Activated CD4-positive, alpha-beta T cell treated with anti-CD3 and anti-CD28 coated beads, Interleukin-2, amount 50 U/mL, for 48 hours (primary cell): ENCODE results near the gene KCNQ1.
A peak's percentile ranks its signal among the peaks of the same experiment; 100 is the strongest.

Source experiments
- DNase-seq, 2 experiments: peaks; one replicate each; pipeline ENCODE4 v3.0.0-alpha.2; 2020

KCNQ1 gene

DNA sequence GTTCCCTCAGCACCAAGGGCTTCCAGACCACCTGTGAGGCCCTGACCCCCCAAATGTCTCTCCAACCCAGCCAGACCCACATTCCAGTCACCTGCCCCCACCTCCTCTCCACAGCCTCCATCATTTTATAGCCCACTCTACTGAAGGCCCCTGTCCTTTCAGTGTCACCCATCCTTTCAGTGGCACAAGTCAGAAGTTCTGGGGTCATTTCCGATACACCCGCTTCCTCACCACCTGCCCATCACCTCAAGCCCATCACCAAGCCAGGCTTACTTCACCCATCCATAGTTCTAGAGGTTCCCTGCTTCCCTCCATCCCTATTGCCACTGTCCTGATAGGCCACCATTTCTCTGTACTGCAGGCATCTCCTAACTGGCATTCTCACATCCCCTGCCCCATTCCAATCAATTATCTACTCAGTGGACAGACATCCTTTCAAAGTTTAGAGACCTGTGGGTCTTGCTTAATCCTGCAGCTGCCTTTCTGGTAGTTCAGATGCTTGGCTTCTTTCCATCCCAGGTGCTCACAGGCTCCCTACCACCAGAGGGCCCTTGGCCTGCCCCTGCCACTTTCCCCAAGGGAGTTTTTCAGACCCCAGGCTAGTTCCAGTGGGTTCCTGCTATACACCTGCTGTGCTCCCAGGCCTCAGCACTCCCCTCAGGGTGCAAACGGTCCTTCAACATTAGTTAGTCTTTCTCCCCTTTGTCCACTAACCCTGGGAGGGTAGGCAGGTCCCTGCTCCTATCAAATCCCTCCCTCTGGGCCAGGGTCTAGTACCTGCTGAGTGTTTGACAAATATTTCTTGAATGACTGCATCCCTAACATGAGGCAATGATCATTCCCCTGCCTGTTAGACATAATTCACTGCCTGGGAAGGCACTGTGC lies 247.4 kb downstream of the KCNQ1 start:
- no peak for DNase-seq

DNA sequence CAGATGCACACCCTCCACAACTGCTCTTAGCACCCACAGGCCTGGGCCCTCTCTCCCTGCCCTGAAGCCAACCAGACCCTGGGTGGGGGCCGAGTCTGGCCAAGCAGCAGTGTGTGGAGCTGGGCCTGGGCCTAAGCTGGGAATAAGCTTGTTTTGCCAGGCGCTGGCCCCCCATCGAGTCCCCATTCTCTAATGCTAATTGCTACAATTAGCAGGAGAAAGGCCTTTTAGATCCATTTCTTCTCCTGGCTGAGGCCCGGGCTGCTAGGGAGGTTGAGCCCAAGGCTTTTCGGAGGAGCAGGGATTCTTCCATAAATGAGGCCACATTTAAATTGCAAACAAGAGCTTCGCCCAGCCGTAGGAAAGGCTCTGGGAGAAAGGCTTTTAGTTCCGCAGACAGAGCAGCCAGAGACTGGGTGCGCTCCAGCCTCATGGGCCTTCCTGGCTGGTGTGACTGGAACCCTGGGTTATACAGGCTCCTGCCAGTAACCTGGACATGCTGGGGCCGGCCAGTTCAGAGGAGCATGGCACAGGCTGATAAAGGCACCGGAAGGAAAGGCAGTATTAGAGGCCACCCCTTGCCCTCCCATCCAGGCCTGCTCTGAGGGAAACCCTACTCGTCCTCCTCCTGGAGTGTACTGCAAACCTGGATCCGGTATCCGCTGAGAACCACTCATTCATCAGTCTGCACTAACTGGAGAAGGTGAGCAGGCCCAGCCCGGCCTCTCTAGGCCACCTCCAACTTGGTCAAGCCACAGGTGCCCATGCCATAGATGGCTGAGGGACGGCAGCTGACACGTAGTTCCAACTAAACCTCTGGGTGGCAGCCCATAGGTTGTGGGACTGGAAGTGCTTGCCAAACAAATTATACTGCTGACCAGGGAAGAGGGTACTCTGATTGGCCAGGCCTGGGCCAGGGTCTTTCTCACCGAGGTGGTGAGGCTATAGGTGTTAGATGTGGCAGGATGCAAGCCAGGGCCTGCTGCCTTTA lies 248.8 kb downstream of the KCNQ1 start:
- no peak for DNase-seq

DNA sequence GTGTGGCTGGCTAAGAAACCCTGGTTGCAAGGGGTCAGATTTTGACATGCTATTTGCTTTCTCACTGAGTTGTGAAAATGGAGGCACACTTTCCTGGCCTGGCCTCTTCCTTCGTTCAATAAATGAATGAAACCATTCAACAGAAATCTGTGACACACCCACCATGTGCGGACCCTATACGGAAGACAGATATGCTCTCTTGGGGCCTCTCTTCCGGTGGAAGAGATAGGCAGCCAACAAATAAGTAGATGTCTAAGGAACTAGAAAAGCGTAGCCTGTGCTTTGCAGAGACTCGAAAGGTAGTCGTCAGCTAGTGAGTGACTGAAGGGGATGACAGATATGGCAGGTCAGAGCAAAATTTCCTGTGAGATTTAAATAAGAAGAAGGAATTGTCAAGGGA lies 249.7 kb downstream of the KCNQ1 start:
- DNase-seq: no peak

DNA sequence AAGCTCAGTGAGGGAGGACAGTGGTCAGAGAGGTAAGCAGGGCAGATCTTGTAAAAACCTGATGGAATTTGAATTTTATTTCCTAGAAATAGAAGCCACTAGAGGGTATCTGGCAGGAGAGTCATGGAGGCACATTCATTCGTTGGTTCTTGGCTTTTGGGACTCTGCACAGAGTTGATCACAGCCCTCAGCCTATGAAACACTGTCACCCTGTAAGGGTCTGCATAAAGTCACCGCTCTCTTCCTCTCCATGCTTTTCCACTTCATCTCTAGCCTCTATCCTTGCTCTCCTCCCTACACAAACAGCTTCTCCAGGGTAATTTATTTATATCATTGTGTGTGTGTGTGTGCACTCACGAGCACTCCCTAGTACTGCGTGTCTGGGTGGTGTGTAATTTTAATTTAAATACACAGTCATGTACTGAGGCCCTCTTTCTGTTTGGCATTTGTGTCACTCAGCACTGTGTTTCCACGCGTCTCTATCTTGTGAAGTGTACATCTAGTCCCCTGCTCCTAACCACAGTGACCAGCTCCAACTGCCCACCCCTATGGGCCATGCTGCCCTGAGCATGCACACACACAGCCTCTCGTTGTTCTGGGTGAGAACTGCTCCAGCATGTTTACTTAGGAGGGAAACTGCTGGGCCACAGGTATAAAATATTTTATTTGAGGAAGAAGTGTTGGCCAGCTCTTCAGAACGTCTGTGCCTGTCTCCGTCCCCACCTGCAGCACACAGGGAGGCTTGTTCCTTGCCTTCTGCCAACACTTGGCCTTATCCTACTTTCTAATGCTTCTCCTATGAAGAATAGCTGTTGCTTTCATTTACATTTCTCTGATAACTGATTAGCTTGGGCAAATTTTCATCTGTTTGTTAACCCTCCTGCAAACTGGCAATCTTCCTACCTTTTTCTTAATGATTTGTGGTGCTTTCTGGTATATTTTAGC lies 250.5 kb downstream of the KCNQ1 start:
- DNase-seq: no peak

DNA sequence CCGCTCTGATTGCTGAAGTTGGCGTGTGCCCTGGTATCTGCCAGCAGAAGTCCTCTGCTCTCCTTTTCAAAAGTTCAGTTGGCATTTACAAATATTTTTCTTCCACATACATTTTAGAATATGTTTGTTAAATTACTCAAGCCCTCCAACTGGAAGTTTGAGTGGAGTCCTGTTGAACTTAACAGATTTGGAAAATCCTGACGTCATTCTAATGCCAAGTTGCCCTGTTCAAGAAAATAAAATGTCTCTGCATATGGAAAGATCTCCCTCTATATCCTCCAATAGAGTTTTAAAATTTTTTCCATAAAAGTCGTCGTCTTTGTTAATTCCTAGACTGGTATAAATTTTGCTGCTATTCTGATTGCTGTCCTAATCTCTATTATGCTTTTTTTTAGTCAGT lies 251.6 kb downstream of the KCNQ1 start:
- DNase-seq: no peak

DNA sequence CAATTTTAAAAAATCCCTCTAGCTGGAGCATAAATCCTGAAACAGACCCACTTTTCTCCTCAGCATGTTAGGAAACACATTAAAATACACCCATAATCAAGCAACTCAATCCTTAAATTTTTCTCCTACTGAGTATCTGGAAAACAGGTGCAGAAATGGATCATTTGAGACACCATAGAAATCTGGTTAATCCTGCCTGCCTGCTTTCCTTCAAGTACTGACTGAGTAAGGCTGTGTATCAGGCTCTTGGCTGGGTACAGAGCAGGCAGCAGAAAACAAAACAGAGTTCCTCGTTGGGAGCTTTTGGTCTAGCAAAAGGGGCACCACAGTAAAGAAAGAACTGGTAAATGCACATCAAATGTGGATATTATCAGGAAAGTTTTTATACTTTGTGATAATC lies 253.1 kb downstream of the KCNQ1 start:
- no peak for DNase-seq

DNA sequence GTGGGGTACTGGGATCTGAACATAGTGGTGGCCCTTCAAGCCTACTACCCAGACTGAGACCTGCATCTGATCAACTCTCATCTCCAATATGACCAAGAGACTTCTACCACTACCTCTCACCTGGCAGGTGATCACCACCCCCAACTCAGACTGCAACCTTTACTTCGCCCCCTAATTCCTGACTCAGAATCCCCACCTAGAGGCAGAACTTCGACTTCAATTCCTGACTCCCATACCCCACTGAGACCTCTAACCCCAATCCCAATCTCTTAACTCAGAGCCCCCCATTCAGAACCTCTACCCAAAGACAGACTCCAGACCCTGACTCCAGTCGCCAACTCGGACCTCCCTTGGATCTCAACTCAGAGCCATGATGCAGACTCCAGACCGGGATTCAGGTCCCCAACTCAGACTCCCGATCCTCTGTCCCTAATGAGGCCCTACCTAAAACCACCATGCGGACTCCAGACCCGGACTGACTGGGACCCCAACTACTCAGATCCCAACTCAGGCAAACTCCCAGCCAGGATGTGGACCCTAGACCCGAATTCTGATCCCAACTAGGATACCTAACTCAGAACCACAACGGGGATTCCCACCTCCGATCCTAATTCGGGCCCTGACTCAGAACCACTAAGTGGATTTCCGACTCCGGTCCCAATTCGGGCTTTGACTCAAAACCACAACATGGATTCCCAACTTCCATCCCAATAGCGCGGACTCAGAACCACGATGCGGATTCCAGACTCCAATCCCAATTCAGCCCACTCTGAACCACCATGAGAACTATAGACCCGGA lies 253.8 kb downstream of the KCNQ1 start:
- no peak for DNase-seq

DNA sequence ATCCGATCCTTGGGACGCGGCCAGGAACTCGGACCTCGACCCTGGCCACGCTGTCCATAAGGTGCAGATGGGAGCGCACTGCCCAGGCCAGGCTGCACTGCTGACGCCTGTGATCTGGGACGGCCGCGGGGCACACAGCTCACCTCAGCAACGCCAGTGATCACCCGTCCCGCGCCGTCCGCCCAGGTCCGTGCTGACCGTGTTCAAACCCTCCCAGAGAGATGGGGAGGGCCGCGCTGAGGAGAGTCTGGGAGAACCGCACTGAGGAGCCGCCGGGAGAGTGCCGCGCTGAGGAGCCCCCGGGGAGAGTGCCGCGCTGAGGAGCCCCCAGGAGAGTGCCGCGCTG lies 254.3 kb downstream of the KCNQ1 start:
- peak; percentile 20 to 24 for DNase-seq

DNA sequence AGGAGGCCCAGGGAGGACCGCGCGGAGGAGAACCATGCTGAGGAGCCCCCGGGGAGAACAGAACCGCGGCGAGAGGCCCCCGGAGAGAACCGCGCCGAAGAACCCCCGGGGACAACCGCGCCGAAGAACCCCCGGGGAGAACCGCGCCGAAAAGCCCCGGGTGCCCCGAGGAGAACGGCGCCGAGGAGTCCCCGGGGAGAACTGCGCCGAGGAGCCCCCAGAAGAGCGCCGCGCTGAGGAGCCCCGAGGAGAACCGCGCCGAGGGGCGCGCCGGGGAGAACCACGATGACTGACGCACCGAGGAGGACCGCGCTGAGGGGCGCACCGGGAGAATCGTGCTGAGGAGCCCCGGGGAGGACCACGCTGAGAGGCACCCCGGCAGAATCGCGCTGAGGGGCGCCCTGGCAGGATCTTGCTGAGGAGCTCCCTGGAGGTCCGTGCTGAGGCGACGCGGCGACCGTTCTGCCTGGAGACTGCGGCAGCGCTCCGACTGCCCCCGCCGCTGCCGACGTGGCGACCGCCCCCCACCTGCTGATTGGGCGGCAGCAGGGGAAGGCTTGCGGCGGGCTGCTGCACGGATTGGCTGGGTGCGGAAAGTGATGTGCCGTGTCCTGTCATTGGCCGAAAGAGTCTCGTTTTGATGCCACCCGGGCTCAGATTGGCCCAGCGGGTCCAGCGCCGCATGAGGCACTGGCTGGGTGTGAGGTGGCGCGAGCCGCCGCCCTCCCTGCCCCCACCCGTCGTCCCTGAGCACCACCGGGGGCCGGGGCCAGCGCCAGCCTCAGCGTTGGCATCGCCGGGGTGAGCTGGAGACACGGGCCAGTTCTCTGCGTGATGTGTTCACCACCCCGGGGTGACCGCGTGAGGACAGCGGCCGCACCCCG lies 255.0 kb downstream of the KCNQ1 start, which contains the start of gene KCNQ1OT1:
TSS of gene KCNQ1OT1 (minus strand) at position 464 of the 884 bp plus-strand sequence.
- peak; percentile 80 to 85 for DNase-seq

DNA sequence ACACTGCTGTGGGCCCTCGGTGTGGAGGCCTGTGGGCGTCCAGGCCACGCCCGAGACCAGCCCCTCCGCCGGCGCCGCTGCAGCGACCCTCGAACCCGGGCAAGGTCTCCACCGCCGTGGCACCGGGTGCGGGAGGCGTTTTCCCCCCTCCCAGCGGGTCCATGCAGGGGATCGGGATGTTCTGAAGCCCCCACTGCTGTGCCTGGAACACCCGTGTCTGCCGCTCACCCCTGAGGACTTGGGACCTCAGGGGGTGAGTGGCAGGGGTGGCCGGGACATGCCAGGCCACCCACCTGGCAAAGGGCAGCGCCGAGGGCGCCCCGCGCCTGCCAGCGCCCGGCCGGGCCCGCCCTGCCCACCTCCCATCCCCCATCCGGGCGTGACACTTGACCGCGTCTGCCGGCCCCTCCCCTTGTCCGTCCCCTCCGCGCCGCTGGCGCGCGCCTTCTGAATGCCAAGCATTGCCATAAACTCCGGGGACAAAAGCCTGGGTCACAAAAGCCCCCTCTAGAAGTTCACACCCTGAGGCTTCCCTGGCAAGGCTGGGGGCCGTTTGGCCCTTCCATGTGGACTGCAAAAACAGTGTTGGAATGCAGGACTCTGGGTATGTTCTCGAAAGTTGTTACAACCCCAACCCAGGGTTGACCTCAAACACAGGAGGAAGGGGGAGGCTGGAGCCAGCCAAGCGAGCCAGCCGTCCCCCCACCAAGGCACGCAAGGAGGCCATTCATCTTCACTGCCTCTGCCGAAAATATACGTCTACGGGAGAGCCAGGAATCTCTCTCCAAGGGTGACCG lies 255.8 kb downstream of the KCNQ1 start:
- DNase-seq: peak; percentile 50 to 67

DNA sequence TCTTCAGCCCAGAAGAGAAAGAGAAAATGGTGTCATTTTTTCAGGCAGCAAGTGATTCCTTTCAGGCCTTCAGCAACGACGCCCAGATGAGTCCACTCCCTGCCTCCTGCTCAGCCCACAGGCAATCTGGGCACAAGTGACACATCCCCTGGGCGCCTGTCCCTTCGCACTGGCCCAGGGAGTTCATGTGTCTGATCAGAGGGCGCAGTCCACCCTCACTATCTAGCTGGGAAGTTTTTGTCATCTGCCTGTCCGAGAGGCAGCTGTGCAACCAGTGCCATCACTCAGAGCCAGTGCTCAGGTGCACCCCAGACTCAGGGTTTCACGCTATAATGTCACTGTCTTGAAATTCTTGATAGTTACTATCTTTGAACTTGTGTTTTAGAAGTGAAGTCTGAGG lies 256.4 kb downstream of the KCNQ1 start:
- DNase-seq: no peak

DNA sequence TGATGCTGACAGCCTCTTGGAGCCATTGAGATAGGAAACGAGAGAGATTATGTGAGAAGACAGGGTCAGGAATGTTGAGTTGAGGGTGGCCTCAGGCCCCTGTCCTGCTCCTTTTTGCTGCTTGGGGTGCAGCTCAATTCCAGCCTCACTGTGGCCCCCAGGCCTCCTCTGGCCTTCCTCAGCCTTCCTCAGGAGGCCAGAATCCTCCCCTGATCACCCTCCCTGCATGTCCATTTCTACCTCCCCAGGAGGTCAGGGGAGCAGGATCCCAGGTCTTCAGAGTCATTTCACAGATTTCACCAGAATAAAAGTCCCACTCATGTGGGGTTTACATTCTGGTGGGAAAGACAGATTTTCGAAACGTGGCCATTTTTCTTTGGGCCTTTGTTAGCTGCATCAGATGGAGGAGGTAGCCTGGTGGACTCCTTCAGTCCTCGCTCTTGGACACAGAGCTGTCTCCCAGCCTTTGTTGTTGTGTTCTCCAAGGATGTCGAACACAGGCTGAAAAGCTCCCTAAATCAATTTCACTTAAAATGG lies 257.2 kb downstream of the KCNQ1 start:
- no peak for DNase-seq

DNA sequence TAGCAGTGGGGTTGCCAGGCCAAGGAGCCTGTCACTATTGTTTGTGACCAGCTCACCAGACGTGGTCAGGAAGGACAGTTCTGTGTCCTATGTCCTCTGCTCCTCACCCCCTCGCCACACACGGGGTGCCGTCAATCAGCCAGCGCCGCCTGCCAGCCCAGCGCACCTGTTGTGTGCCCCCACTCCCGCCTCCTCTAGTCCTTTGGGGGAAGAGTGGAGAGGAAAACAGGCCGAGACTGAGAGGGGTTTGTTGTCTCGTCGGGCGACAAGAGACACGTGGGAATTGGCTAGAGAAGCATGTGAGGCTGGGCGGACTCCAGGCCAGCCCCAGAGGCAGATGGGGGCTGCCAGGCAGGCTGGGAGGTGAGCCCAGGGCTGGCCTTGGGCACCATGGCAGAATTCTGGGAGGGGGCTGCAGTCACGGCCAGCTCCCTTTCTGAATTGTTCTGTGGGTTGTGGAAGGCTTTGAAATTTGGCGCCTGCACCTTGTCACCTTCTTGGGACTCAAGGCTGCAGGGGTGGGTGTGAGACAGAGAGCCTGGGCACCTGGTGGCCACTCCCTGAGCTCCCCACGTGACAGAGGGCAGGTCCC lies 258.1 kb downstream of the KCNQ1 start:
- DNase-seq: no peak

DNA sequence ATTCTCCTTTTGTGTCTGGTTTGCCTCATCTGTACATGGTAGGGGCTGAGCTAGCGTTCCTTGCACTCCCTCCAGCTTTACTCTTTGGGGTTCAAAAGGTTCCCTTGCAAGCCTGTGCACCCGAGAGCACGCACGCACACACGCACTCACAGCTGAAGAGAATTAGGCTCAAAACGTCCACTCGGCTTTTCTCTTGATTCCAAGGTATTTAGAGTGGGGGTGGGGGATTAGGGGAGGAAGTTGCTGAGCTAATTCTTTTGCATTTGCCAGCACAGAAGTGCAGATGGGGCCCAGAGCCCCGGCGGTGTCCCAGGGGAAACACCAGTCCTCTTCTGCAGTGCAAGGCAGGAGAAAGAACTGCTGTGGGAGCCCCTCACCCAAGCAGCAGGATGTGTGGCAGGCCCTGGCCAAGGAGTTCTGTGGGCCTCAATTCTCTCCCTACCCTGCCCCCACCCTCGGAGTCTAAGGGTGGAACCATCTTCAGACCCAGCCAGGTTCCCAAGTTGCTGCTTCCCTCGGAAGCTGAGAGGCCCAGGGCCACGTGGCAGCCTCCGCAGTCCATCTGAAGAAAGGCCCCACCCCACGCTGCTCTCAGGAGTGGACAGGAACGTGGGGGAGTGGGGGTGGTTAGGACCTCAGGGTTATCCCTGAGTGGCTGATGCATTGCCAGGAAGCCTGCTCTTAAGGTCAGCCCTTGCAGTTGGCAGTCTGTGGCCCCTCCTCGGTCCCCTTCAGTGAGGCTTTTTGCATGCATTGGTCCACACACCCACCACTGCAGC lies 258.7 kb downstream of the KCNQ1 start:
- DNase-seq: no peak

DNA sequence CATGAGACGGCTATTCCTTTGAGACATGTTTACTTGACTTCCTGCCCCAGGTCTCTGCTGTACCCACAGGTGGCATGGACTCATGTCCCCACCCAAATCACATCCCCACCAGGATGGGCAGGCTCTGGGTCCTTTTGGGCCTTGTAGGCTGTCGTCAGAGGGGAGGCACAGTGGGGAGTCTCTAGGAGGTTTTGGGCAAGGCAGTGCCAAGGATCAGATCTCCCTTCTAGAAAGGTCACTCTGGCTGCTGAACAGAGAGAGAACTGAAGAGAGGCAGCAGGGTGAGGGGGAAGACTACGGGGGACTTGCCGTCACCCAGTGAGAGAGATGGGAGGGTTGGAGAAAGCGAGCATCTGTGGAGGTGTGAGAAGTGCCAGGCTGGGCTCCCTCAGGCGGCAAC lies 259.5 kb downstream of the KCNQ1 start:
- DNase-seq: no peak

DNA sequence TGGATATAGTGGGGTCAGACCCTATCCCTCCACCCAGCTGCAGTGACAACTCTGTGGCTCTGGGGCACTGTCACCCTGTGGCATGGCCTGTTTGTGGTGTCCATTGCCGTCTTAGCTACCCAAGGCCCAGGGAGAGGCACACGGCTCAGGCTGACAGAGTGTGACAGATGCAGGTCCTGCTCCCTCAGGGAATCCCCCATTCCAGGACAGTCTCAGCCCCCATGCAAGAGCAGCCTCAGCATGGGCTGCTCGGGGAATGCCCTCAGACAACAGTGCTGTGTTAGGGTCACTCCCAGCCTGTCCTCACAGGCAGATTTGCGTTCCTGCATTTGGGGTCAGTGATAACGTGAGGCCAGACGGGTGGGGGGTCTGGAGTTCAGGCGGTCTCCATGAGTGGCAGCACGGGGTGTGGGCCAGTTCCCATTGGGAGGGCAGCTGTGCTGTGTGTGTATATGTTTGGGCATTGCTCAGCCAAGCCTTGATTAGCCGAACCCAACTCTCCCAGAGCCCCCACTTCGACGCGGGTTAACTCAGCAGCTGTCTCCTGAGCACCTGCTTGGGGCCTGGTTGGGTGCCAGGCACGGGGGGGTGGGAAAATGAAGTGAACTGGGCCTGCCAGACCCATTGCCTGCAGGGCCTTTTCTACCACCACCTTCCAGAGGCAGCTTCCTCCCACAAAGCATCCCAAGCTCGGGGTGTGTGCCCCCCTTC lies 260.2 kb downstream of the KCNQ1 start:
- no peak for DNase-seq

DNA sequence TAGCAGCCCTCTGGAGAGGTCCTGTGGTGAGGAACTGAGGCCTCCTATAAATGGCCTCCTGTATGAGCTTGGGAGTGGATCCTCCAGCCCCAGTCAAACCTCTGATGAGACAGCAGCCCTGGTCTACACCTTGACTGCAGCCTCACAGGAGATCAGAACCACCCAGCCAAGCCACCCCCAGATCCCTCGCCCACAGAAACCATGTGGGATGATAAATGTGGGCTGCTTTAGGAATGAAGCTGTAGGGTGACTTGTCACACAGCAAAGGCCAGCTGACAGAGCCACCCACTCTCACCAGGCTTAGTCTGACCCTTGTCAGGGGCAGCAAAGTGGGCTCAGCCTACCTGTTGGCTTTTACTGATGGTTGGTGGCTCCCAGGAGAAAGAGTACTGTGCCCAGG lies 261.5 kb downstream of the KCNQ1 start:
- no peak for DNase-seq

DNA sequence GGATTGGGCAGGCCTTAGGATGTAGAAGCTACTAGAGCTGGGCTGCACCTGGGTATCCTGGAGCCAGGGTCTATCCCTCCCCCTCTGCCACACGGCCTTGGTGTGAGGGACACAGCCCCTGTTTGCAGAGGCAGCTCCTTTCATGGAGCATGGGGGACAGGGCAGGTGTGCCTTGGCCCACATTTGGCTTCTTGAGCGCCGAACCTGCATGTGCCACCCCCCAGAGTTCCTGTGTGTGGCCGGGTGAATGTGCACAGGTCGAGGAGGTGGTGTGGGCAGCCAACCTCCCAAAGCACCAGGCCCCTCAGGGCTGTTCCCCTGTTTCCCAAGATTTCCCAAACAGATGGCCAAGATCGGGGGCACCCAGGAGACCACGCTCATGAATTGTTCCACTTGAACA lies 262.9 kb downstream of the KCNQ1 start:
- DNase-seq: no peak
